ENCODE measurements around the gene NLRC5.

DNA sequence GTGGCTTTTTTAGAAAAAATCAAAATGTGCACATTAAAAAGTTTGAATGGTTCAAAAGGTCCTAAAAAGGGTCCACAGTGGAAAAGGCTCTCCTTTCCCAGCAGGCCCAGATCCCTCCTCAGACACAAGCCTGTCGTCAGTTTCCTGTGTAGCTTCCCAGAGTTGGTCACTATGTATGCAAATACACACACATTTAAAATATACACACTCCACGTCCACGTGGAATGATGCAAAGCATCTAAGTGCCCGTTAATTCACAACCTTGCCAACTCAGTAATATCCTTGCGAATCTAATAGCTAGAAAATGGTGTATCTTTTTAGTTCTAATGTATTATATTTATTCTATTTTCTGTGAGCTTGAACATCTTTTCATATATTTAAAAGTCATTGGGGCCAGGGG is 17.7 kb downstream of the NLRC5 start:
- TF ChIP-seq, protein P1, sequence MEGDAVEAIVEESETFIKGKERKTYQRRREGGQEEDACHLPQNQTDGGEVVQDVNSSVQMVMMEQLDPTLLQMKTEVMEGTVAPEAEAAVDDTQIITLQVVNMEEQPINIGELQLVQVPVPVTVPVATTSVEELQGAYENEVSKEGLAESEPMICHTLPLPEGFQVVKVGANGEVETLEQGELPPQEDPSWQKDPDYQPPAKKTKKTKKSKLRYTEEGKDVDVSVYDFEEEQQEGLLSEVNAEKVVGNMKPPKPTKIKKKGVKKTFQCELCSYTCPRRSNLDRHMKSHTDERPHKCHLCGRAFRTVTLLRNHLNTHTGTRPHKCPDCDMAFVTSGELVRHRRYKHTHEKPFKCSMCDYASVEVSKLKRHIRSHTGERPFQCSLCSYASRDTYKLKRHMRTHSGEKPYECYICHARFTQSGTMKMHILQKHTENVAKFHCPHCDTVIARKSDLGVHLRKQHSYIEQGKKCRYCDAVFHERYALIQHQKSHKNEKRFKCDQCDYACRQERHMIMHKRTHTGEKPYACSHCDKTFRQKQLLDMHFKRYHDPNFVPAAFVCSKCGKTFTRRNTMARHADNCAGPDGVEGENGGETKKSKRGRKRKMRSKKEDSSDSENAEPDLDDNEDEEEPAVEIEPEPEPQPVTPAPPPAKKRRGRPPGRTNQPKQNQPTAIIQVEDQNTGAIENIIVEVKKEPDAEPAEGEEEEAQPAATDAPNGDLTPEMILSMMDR (IDR thresholded peaks at IDR 0.05; ENCODE audit: insufficient read depth, low read length, poor library complexity, severe bottlenecking) = no peak
- no peak for TF ChIP-seq EZH2phosphoT487 (conservative IDR thresholded peaks at IDR 0.05; ENCODE audit: low read length)
